Measurements from ENCODE around the gene CDH24. TPM values are rescaled to one million over a fixed set of nuclear protein-coding genes. Genes with fewer than 3 reads are reported as not detected.
A peak's percentile ranks its signal among the peaks of the same experiment; 100 is the strongest.

Gene CDH24
- total RNA-seq, 2 experiments from 2014 or later = 2.9 to 3.0 TPM

DNA sequence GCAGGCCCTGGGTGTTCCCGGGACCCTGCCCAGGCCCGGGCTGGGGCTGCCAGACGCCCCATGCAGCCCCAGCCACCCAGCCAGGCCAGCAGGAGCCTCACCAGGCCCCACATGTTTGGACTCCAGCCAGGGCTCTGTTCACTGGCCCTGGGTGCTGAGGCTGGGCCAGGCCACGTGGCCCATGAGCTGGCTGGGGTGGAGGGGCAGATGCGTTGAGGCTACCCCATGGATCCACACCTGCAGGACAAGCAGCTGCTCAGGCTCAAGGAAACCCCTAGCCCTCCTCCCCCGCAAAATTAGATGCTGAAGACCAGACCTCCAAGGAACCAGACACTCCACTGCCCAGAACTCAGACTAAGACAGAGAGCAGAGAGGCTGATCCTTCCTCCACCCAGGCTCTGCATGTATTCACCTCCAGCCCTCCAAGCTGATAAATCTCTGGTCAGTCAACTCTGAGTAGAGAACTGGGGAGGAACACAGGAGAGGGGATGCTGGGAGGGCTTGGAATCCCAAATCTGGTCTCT, 1.6 kb downstream of the CDH24 start:
- peaks cover 20% of the 10 kb centered on the region for H3K4me1 Mint-ChIP-seq
- H3K36me3 Mint-ChIP-seq (ENCODE audit: low read depth) = peaks cover 15% of the 10 kb centered on the region
- no peaks in the 10 kb centered on the region for H3K9me3 Mint-ChIP-seq
- peaks cover 8% of the 10 kb centered on the region for H3K27me3 Mint-ChIP-seq
- POLR2A ChIA-PET = no interaction called here
- H3K27ac Mint-ChIP-seq = peak overlapping the region; percentile 28
- CTCF ChIA-PET = interaction anchor here (0.8 to 5.9 kb wide), 9 partner anchors 9 to 495 kb away, joined by 3 to 36 read pairs (median 5); no protein-coding TSS in a partner anchor
- no peak for DNase-seq
- peak overlapping the region; percentile 67 for H3K4me3 Mint-ChIP-seq

GRCh38 chr14:23055147-23055550, 2.2 kb downstream of the CDH24 start:
- no peak for DNase-seq
- H3K27ac Mint-ChIP-seq = no peak overlapping the region
- no peaks in the 10 kb centered on the region for H3K9me3 Mint-ChIP-seq
- POLR2A ChIA-PET = no interaction called here
- H3K27me3 Mint-ChIP-seq = peaks cover 8% of the 10 kb centered on the region
- peaks cover 20% of the 10 kb centered on the region for H3K4me1 Mint-ChIP-seq
- peaks cover 13% of the 10 kb centered on the region for H3K36me3 Mint-ChIP-seq (ENCODE audit: low read depth)
- H3K4me3 Mint-ChIP-seq = no peak overlapping the region
- CTCF ChIA-PET = interaction anchor here (0.8 to 5.9 kb wide), 9 partner anchors 9 to 495 kb away, joined by 3 to 36 read pairs (median 3); no protein-coding TSS in a partner anchor

- CTCF ChIA-PET = interaction anchor here (0.8 to 5.9 kb wide), 7 partner anchors 8 to 81 kb away, joined by 3 to 36 read pairs (median 4); no protein-coding TSS in a partner anchor
- peaks cover 18% of the 10 kb centered on the region for H3K4me1 Mint-ChIP-seq
- peaks cover 8% of the 10 kb centered on the region for H3K27me3 Mint-ChIP-seq
- DNase-seq = peak; percentile 25
- POLR2A ChIA-PET = no interaction called here
- no peaks in the 10 kb centered on the region for H3K9me3 Mint-ChIP-seq
- H3K4me3 Mint-ChIP-seq = no peak overlapping the region
- H3K27ac Mint-ChIP-seq = no peak overlapping the region
- peaks cover 8% of the 10 kb centered on the region for H3K36me3 Mint-ChIP-seq (ENCODE audit: low read depth)
Observed at GRCh38 chr14:23054000-23054811, 3.1 kb downstream of the CDH24 start.

- CTCF ChIA-PET = interaction anchor here (0.6 to 5.9 kb wide), 6 partner anchors 11 to 80 kb away, joined by 3 to 36 read pairs (median 4); no protein-coding TSS in a partner anchor
- Mint-ChIP-seq H3K9me3 (no peaks in the 10 kb centered on the region), H3K27me3 (peaks cover 8% of the 10 kb centered on the region), H3K27ac (no peak overlapping the region), H3K4me3 (no peak overlapping the region), H3K4me1 (peaks cover 17% of the 10 kb centered on the region), H3K36me3 (ENCODE audit: low read depth) (peaks cover 6% of the 10 kb centered on the region)
- POLR2A ChIA-PET = no interaction called here
- DNase-seq = no peak
Observed at GRCh38 chr14:23053426-23053825, 3.9 kb downstream of the CDH24 start.

DNA sequence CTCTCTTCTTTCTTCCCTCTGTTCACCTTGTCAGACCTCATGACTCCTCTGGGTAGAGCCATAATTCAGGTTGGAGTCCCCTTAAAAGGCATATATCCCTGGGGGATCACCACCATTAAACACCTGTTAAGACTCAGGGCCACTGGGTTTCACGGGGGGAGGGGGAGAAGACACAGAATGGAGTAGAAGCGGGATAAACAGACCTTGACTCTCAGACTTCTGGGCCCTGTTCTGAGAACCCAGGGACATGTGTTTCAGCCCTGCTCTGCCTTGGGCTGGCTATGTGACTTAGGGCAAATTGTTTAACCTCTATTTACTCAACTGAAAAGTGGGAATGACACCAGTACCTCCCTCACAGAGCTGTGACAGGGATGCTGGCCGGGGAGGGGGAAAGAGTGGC, 4.6 kb downstream of the CDH24 start:
- Mint-ChIP-seq H3K4me1 (peaks cover 13% of the 10 kb centered on the region), H3K36me3 (ENCODE audit: low read depth) (no peaks in the 10 kb centered on the region), H3K27ac (no peak overlapping the region), H3K27me3 (peaks cover 8% of the 10 kb centered on the region), H3K9me3 (no peaks in the 10 kb centered on the region), H3K4me3 (no peak overlapping the region)
- no peak for DNase-seq
- CTCF ChIA-PET = interaction anchor here (1.4 to 5.9 kb wide), 5 partner anchors 16 to 80 kb away, joined by 3 to 36 read pairs (median 4); no protein-coding TSS in a partner anchor
- POLR2A ChIA-PET = no interaction called here

DNA sequence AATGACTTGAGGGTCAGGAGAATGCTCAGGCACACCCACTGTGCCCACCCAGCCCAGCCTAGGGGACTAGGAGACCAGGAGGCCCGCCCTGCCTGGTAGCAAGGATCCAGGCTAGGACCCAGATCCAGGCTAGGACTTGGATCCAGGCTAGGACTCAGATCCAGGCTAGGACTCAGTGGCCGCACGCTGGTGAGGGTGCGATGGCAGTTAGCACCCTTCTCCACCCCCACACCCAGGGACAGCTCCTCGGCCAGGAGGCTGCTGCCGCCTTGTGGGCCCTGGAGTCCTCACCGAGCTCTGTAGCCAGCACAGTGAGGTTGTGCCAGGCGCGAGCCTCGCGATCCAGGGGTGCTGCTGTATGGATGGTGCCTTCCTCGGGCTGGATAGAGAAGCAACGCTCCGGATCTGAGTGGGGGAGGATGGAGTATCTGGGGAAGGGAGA, 5.1 kb downstream of the CDH24 start:
- H3K36me3 Mint-ChIP-seq (ENCODE audit: low read depth) = no peaks in the 10 kb centered on the region
- H3K9me3 Mint-ChIP-seq = no peaks in the 10 kb centered on the region
- DNase-seq = no peak
- ChIA-PET CTCF (interaction anchor here (1.1 to 5.9 kb wide), 7 partner anchors 17 to 79 kb away, joined by 3 to 36 read pairs (median 4); no protein-coding TSS in a partner anchor), POLR2A (no interaction called here)
- no peak overlapping the region for H3K4me3 Mint-ChIP-seq
- no peak overlapping the region for H3K27ac Mint-ChIP-seq
- H3K27me3 Mint-ChIP-seq = peaks cover 8% of the 10 kb centered on the region
- peaks cover 13% of the 10 kb centered on the region for H3K4me1 Mint-ChIP-seq

- H3K4me1 Mint-ChIP-seq = peaks cover 7% of the 10 kb centered on the region
- ChIA-PET CTCF (interaction anchor here (0.9 to 5.9 kb wide), 6 partner anchors 15 to 65 kb away, joined by 3 to 36 read pairs (median 4); no protein-coding TSS in a partner anchor), POLR2A (interaction anchor here (0.6 kb wide), 1 partner anchor 191 kb away, joined by 3 read pairs; no protein-coding TSS in a partner anchor)
- H3K27me3 Mint-ChIP-seq = peaks cover 3% of the 10 kb centered on the region
- no peaks in the 10 kb centered on the region for H3K9me3 Mint-ChIP-seq
- no peak overlapping the region for H3K27ac Mint-ChIP-seq
- H3K4me3 Mint-ChIP-seq = no peak overlapping the region
- H3K36me3 Mint-ChIP-seq (ENCODE audit: low read depth) = no peaks in the 10 kb centered on the region
- no peak for DNase-seq
Observed at GRCh38 chr14:23051141-23052057, 5.9 kb downstream of the CDH24 start.

GRCh38 chr14:23049011-23049410, 8.3 kb downstream of the CDH24 start:
- CTCF ChIA-PET = interaction anchor here (0.6 to 1.9 kb wide), 3 partner anchors 9 to 63 kb away, joined by 3 to 9 read pairs (median 7); partner anchors contain the start of gene CDH24
- POLR2A ChIA-PET = no interaction called here

DNA sequence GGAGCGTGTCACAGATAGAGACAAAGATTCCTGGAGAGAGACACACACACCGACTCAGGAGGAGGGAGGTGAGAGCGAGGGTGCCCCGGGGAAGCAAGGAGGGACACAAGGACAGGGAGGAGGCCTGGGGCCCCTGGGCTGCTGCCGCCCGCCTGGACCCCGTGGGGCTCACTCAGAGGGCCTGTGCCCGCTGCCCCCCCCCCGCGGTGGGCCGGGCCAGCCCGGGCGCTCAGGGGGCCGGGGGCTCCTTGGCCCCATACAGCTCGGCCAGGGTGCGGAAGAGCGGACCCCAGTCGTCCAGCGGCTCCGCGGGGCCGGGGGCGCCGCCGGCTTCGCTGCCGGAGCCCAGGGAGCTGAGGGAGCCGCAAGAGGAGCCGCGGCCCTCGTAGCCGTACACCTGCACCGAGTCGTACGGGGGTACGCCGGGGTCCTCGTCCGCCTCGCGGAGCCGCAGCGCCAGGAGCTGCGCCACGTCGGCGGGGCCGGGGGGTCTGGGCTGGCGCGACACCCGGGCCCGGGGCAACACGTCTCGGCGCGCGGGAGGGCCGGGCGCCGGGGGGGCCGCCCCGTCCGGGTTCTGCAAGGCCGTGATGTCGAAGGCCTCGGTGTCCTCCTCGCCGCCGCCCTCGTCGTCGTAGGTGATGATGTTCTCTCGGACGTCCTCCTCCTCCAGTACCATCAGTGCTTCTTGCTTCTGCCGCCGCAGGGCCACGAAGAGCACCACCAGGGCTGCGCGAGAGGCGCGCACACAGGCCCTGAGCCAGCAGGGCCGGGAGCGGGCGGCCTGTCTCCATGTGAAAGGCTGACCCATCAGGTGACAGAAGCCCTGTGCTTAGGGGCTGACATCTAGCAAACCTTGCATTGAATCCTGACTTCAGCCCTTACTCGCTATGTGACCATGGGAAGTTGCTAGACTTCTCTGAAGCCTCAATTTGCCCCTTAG, 9.3 kb downstream of the CDH24 start:
- no peak overlapping the region for H3K27ac Mint-ChIP-seq
- ChIA-PET POLR2A (no interaction called here), CTCF (interaction anchor here (1.2 to 1.9 kb wide), 3 partner anchors 10 to 65 kb away, joined by 3 to 9 read pairs (median 7); partner anchors contain the start of genes AJUBA and CDH24)
- no peaks in the 10 kb centered on the region for H3K9me3 Mint-ChIP-seq
- H3K4me1 Mint-ChIP-seq = no peaks in the 10 kb centered on the region
- no peak for DNase-seq
- no peaks in the 10 kb centered on the region for H3K36me3 Mint-ChIP-seq (ENCODE audit: low read depth)
- no peaks in the 10 kb centered on the region for H3K27me3 Mint-ChIP-seq
- no peak overlapping the region for H3K4me3 Mint-ChIP-seq

More at GRCh38 chr14:23049011-23049410, 8.3 kb downstream of the CDH24 start:
- no peak overlapping the region for H3K4me3 Mint-ChIP-seq
- H3K9me3 Mint-ChIP-seq = no peaks in the 10 kb centered on the region
- no peaks in the 10 kb centered on the region for H3K4me1 Mint-ChIP-seq
- H3K27me3 Mint-ChIP-seq = no peaks in the 10 kb centered on the region
- no peak for DNase-seq
- H3K36me3 Mint-ChIP-seq (ENCODE audit: low read depth) = no peaks in the 10 kb centered on the region
- no peak overlapping the region for H3K27ac Mint-ChIP-seq

GRCh38 chr14:23047034-23047634, 10.2 kb downstream of the CDH24 start:
- H3K4me1 Mint-ChIP-seq = no peaks in the 10 kb centered on the region
- no peak overlapping the region for H3K27ac Mint-ChIP-seq
- H3K36me3 Mint-ChIP-seq (ENCODE audit: low read depth) = no peaks in the 10 kb centered on the region
- no peak for DNase-seq
- ChIA-PET CTCF (interaction anchor here (1.2 to 1.9 kb wide), 4 partner anchors 8 to 65 kb away, joined by 3 to 9 read pairs (median 5); partner anchors contain the start of genes AJUBA and CDH24), POLR2A (no interaction called here)
- H3K9me3 Mint-ChIP-seq = no peaks in the 10 kb centered on the region
- H3K4me3 Mint-ChIP-seq = no peak overlapping the region
- H3K27me3 Mint-ChIP-seq = no peaks in the 10 kb centered on the region

Measured in activated CD4-positive, alpha-beta T cell treated with anti-CD3 and anti-CD28 coated beads, Interleukin-2, amount 10 ng/mL, durations not matched to agents 7 days and 5 days (primary cell).